Activated CD8-positive, alpha-beta memory T cell treated with anti-CD3 and anti-CD28 coated beads, Interleukin-2, amount 50 U/mL, for 1 hour (primary cell): ENCODE results near the gene SAPCD1.

Source experiments
- DNase-seq: peaks from one replicate; pipeline ENCODE4 v3.0.0-alpha.2; 2020; ENCODE audit errors: extremely low read depth

SAPCD1 gene

DNA sequence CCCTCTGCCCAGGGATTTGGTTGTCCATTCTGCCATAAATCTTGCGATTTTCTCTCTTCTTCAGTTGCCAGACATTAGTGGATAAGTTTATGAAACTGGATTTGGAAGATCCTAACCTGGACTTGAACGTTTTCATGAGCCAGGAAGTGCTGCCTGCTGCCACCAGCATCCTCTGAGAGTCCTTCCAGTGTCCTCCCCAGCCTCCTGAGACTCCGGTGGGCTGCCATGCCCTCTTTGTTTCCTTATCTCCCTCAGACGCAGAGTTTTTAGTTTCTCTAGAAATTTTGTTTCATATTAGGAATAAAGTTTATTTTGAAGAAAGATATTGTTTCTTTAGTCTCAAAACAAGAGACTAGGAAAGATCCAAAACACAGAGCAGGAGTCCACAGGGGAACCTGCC is at the start of gene SAPCD1:
SAPCD1 (plus strand) TSS at position 301 of the 400 bp plus-strand sequence. CDS start 399 bp downstream, outside the sequence.
- DNase-seq: no peak

DNA sequence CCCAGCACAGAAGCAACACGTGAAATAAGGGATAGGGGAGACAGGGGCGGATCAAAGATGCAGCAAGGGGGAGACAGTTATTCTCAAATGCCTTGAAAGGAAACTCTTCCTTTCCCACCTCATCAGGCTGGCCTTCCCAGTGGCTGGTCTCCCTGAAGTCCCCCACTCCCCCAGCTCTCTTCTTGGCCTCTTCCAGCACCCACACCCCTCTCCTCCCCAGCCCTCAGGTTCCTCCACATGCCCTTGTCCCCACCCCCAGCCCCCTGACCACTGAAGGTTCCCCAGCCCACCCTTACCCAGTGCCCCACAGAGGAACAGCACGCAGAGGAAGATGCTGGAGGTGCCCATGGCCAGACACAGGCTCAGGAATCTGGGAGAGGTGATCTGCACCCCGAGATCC is 49.0 kb upstream of the SAPCD1 start:
- no peak for DNase-seq

DNA sequence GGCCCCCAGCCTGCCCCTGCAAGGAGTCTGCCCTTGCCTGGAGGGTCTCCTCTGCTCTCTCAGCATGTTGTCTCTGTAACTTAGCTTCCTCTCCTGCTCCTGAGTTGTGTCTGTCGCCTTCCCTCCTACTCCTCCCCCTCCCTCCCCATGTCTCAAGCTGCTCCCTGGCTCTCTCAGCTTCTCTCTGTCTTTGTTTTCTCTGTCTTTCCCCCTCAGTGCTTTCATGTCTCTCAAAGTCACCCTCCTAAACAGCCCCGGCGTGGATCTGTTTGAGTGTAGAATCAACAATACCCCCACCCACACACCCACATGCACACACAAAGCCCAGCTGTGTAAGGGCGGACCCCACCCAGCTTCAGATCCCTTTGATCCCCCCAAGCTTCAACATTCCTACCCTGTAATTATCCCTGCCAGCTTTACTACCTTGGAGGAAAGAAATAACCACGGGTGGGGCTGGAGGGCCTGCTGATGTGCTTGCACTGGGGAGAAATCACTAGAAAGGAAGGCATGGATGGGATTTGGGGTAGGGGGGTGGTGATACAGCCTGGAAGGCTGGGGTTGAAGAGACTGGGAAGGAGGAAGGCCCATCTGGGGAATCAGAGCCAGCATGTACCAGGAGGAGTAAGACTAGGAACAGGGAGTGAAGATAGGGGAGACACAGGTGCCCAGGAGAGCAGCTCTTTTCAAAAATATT is 48.3 kb upstream of the SAPCD1 start:
- DNase-seq: no peak

GRCh38 chr6:31715022-31715958 is 47.2 kb upstream of the SAPCD1 start, which contains the start of gene LY6G6D:
LY6G6D (plus strand) TSS chr6:31715348; CDS start chr6:31715356, 8 bp downstream.
- DNase-seq: no peak

GRCh38 chr6:31717499-31718222 is 44.8 kb upstream of the SAPCD1 start:
- no peak for DNase-seq

GRCh38 chr6:31718265-31718664 is 44.2 kb upstream of the SAPCD1 start:
- DNase-seq: no peak

GRCh38 chr6:31719001-31719400 is 43.5 kb upstream of the SAPCD1 start:
- DNase-seq: no peak

DNA sequence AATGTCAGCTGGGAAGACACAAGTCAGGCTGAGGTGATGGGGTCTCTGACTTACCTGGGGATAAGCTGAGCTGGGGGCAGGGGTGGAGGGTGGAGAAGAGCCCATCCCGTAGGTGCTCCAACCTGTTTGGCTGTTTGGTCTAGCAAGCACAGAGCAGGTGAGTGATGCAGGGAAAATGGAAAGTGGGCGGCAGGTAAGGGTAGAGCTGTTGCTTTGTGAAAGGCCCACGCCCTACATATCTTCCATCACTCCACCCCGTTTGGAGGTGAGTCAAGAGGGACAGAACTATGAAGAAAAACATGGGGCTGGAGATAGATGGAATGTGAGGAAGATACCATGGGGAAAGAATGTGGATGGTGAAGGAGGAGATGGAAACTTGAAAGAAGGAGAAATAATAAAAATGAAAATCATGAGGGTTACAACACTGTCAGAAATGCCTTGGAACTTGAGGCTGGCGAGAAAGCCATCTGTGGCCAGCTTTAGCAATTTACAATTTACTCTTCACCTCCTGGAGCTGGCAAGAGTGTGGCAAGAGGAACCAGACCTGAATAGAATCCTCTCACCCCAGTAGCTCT is 42.2 kb upstream of the SAPCD1 start:
- DNase-seq: no peak

DNA sequence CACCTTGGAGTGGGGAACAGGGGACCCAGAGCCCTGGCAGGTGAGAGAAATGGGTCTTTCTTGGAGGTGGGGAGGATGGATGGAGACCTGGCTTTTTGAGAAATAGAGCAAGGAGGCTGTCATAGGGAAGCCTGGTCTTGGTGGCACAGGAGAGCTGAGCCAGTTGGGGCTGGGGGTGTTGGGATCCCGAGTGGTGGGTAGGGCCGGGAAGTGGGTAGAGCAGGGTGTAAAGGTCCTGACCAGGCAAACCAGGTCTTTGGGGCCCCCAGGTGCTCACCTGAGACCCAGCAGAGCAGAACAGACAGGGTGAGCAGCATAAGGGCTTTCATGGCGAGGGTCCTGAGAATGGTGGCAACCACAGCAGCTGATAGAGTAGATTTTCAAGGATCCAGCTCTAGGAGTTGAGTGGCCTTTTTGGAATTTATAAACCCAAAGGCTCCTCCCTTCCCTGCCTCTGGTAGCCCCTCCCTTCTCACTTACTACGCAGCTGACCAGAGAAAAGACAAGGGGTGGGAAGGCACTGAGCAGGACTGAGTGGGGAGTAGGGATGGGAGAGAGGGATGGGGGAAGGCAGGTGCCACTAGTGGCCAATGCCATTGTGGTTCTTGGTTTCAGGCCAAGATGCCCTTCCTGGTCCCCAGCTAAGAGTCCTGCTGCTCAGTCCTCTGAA is 41.0 kb upstream of the SAPCD1 start, which contains the start of gene LY6G6C:
LY6G6C (minus strand) TSS at position 396 of the 670 bp plus-strand sequence; CDS start at position 329, 67 bp downstream.
- no peak for DNase-seq

DNA sequence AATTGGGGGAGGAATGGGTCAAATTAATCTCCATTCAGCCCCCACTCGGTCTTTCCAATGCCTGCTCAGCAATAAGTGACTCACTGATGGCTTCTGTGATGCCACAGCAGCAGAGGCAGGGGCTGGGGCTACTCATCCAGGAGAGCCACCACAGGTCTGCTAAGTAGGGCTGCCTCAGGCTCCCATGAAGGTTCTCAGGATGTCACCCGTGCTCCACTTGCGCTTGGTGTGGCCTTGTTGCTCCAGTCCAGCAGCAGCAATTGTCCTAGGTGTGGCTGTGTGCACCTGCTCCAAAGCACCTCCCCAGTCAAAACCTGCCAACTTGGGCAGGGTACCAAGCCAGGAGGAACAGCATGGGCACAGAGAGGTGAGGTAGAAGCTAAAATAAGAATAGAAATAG is 40.3 kb upstream of the SAPCD1 start:
- DNase-seq: no peak

GRCh38 chr6:31723245-31723979 is 39.0 kb upstream of the SAPCD1 start, which contains the start of gene MPIG6B:
MPIG6B (plus strand) TSS chr6:31723373; CDS start chr6:31723384, 11 bp downstream.
- DNase-seq: no peak

DNA sequence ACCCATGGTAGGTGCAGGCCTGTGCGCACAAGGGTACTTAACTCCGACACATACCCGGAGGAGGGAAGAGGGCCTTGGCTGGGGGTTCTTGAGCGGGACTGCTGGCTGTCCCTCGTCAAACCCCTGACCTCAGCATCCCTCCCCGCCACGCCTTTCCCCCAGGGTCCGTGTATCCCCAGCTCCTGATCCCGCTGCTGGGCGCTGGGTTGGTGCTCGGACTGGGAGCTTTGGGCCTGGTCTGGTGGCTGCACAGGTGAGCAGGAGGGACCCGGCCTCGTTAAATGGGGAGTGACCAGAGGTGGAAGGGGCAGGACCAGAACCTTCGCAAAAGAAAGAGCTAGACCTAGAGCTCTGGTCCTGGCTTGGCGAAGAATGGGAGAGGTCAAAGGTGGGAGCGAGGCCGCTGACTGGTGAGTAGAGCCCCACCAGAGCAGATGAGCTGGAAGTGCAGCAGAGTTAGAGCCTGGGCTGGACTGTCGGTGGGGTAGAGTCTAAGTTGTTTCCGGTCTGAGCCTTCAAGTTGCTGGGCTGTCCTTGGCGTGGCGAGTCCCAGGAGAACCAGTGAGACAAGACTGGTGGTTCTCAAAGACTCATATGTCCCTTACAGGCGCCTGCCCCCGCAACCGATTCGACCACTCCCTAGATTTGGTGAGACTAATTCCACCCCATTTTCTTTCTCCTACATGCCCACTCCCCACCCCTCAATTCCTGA is 38.3 kb upstream of the SAPCD1 start:
- no peak for DNase-seq

DNA sequence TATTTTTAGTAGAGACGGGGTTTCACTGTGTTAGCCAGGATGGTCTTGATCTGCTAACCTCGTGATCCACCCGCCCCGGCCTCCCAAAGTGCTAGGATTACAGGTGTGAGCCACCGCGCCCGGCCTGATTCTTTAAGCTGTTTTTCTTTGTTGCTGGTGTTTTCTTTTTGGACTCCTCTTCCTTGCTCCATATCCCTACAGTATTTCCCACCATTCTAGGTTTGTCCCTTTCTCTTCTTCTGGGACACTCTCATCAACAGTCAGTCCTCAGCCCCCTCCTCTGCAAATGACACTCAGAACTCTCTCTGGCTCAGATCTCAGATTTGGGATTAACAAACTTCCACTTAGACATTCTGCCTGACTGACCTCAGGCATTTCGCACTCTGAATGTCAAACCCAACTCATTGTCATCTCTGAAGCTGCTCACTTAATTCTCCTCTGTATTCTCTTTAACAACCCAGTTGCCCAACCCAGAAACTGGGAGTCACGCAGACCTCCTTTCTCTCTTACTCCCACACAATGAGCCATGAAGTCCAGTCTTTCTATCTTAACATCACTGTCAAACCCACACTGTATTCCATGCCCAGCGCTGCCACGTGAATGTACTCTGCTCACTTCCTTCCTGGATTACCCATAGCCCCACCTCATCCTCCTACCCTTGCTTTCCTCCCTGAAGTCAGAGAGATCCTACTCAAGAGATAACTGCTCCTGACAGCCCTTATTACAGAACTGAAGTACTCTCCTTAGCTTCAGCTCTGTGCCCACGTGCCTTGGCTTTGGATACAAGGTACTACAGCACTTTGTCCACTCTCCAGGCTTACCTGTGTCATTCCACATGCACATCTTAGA is 36.7 kb upstream of the SAPCD1 start:
- no peak for DNase-seq

GRCh38 chr6:31727034-31727716 is 35.3 kb upstream of the SAPCD1 start:
- DNase-seq: no peak

DNA sequence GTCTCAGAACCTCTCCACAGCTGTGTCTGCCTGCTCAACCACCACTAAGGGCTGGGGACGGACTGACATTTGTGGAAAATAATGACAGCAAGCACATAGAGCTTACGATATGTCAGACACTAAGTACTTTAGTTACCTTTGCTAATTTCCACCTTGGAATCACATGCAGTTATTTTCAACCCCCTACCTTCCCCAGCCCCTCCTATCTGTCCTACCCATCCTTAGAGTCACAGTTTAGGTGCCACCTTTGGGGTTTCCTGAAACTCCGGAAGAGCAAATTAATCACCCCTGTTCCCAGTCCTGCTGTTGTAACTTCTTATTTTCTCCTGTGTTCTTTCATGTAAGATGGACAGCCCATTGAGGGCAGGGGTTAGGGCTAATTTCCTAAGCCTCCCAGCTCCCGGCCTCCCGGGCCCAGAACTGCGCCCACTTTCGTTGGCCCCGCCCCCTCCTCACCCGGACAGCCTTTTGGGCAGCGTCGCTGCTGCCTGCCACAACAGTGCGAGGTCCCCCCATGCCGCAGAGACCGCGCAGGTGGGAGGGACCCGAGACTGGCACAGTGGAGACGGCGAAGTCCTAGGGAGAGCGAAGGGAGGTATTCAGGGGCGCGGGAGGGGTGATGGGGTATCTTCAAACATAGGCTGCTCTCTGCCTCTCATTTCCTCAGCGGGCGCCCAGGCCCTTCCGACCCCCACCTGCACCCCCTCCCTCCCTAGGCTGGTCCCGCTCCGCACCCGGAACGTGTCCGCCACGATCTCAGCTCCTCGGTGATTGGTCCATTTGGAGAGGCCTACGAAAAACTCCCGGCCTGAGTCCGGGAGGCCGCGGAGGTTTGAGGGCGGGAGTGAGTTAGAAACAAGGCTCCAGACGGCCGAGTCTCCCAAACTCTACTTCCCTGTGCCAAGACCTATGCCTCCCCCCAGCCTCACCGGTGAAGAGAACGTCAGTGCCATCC is 34.5 kb upstream of the SAPCD1 start:
- no peak for DNase-seq

GRCh38 chr6:31728767-31729514 is 33.5 kb upstream of the SAPCD1 start, which contains the start of gene DDAH2:
DDAH2 (minus strand) TSS chr6:31729299; CDS start chr6:31729161, 138 bp downstream.
- DNase-seq: no peak
